ENCODE data around the gene ANKRD31.

The ANKRD31 gene

GRCh38 chr5:75048457-75048953 is 188.2 kb downstream of the ANKRD31 start:
- no peak for TF ChIP-seq CTCF (conservative IDR thresholded peaks at IDR 0.05)
- no peak overlapping the region for H3K27ac ChIP-seq

DNA sequence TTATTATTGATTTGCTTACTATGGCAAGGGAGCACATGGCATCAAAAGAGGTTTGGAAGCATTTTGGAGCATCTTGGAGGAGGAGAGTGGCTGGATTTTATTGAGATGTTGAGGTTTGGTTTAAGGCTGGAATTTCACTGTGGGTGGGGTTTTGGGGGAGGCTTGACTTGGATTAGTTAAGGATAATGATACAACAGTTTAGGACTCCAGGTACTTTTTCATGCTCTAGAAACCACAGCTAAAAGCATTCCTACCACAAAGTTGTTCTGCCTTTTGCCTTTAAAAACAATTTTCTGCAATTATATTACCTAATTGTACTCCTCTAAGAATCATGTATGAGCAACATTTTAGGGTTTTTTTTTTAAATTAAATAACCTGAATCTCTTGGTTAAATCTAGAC is 189.3 kb downstream of the ANKRD31 start:
- no peak overlapping the region for H3K27ac ChIP-seq
- TF ChIP-seq CTCF (conservative IDR thresholded peaks at IDR 0.05), result no peak

DNA sequence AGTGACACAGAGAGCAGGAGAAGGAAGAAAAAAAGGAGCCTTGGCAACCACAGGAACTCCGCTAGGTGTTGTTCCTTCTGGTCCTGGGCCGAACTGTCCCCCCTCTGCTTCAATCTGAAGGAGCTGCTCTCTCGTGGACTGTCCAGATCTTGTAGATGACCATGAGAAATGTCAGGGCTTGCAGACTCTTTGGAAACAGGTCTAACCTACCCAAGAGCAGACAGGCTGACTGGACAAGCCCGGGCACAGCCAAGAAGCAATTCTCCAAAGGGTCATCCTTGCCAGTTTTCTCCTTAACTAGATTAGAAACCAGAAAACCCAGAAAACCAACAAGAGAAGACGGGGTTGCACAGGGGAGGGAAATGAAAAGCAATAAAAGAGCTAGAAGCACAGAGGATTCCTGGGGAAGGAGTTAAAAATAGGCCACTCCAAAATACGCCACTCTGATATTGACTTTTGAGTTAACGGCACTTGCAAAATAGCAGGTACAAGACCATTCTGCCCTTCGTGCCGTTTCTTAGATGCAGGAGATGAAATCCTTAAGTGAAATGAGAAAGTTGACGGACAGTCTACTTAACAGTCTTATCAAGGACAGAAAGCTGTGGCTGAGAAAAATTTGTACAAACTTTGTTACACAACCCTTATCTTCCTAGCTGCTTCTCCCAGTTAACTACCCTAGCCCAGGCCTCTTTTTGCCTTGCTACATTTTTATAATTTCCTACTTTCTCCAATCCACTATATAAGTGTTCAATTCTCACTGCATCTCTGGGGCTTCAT is 190.1 kb downstream of the ANKRD31 start:
- TF ChIP-seq CTCF (conservative IDR thresholded peaks at IDR 0.05), result no peak
- H3K27ac ChIP-seq, result no peak overlapping the region

DNA sequence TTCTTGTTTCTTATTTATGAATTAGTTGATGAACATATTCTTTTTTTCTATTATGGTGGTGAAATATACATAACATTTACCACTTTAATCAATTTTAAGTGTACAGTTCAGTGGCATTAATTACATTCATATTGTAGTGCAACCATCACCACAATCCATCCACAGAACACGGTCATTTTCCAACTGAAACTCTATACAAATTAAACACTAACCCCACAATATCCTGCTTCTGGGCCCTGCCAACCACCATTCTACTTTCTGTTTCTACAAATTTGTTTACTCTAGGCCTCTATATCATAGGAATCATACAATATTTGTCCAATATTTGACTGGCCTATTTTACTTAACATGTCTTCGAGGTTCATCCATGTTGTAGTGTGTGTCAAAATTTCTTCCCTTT is 191.6 kb downstream of the ANKRD31 start:
- no peak for TF ChIP-seq CTCF (conservative IDR thresholded peaks at IDR 0.05)
- no peak overlapping the region for H3K27ac ChIP-seq

DNA sequence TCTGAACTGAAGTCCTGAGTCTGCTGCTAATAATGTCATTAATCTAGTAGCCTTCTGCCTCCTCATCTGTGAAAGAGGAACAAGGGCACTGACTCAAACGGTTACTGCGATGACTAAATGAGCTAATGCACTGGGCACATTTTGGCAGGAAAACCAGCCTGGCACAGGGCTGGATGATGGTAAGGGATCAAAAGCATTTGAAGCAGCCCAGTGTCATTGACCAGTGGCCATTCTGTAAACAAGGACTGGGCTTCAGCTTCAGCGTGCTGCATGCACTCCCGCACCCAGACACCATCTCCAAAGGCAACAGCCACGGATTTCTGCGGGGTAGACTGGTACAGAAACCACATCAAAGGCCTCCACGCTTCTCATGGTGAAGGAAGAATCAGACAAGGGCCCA is 192.3 kb downstream of the ANKRD31 start:
- no peak for TF ChIP-seq CTCF (conservative IDR thresholded peaks at IDR 0.05)
- no peak overlapping the region for H3K27ac ChIP-seq

GRCh38 chr5:75043633-75044264 is 192.9 kb downstream of the ANKRD31 start:
- no peak overlapping the region for H3K27ac ChIP-seq
- no peak for TF ChIP-seq CTCF (conservative IDR thresholded peaks at IDR 0.05)

- TF ChIP-seq CTCF (conservative IDR thresholded peaks at IDR 0.05), result no peak
- H3K27ac ChIP-seq, result no peak overlapping the region
Measured at GRCh38 chr5:75042522-75042921, 194.2 kb downstream of the ANKRD31 start.

Data from VCaP (cell line).